Activated naive CD4-positive, alpha-beta T cell treated with anti-CD3 and anti-CD28 coated beads for 36 hours (primary cell): ENCODE data around the gene MBD3L5. TPM values are rescaled to one million over a fixed set of nuclear protein-coding genes. Genes with fewer than 3 reads are reported as not detected.
"Not testable (repeated sequence)": the region's sequence is repeated elsewhere in the genome, so short reads cannot be mapped to it uniquely, and the experiment has no call there.

Experiments
- CTCF ChIA-PET: fragments of 350-600 bp; sonication (Branson Sonifier 250); formaldehyde crosslinking; loops from one replicate; lab custom pipeline; 2021; ENCODE audit warnings: antibody characterized with exemption; lab: Charles Lee
- DNase-seq: peaks from one replicate; pipeline ENCODE4 v3.0.0-alpha.2; 2020
- H3K27ac Mint-ChIP-seq: one replicate; pipeline ENCODE4 v1.8.0; 2021; ENCODE audit warnings: mild to moderate bottlenecking, mixed read lengths
- H3K27me3 Mint-ChIP-seq: one replicate; pipeline ENCODE4 v1.8.0; 2021; ENCODE audit warnings: low read depth, mixed read lengths
- H3K36me3 Mint-ChIP-seq: one replicate; pipeline ENCODE4 v1.8.0; 2021; ENCODE audit warnings: low read depth, mixed read lengths
- H3K4me1 Mint-ChIP-seq: one replicate; pipeline ENCODE4 v1.8.0; 2021; ENCODE audit warnings: low read depth, mixed read lengths
- H3K4me3 Mint-ChIP-seq: one replicate; pipeline ENCODE4 v1.8.0; 2021; ENCODE audit warnings: mild to moderate bottlenecking, moderate library complexity, mixed read lengths
- H3K9me3 Mint-ChIP-seq: one replicate; pipeline ENCODE4 v1.8.0; 2021; ENCODE audit warnings: mixed read lengths
- intact Hi-C: fragments of 100-400 bp; cut with micrococcal nuclease; formaldehyde crosslinking; loops from one replicate; pipeline ENCODE4 v1.15.1; 2023
- total RNA-seq, 2 experiments: library from RNA; stranded (reverse); gene quantifications; one replicate each; pipeline ENCODE4 v1.2.3, GENCODE V29; 2021

The MBD3L5 gene
- total RNA-seq, 2 experiments from 2014 or later, result not detected

DNA sequence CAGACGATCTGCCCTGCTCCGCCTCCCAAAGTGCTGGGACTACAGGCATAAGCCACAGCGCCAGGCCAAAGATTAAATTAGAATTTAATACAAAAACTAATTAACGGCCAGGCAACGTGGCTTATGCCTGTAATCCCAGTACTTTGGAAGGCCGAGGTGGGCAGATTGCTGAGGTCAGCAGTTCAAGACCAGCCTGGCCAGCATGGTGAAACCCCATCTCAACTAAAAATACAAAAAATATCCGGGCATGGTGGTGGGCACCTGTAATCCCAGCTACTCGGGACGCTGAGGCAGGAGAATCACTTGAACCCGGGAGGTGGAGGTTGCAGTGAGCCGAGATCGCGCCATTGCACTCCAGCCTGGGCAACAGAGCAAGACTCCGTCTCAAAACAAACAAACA is 25.3 kb downstream of the MBD3L5 start:
- CTCF ChIA-PET, H3K4me1 Mint-ChIP-seq, DNase-seq, H3K27ac Mint-ChIP-seq, H3K36me3 Mint-ChIP-seq, H3K4me3 Mint-ChIP-seq, H3K9me3 Mint-ChIP-seq, H3K27me3 Mint-ChIP-seq, intact Hi-C loops: not testable (repeated sequence)

DNA sequence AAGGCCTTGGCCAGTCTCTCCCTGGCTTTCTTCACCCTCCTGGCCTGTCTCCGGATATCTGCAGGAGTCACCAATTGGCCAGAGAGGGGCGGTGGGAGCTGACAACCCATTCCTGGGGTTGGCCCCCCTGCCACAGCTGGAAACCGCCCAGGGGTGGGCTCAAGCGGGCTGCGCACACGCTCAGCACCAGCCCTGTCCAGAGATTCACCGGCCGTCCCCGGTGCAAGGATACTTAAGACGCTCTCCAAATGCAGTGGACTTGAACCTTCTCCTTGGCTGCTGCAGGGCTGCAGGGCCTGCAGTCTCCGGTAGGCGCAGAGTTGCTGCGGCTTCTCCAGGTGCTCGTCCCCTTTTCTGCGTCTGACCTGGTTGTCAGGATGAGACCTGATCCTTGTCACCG is 26.0 kb downstream of the MBD3L5 start:
- H3K4me1 Mint-ChIP-seq, H3K36me3 Mint-ChIP-seq, H3K27ac Mint-ChIP-seq, intact Hi-C loops, H3K4me3 Mint-ChIP-seq, H3K9me3 Mint-ChIP-seq, H3K27me3 Mint-ChIP-seq, CTCF ChIA-PET, DNase-seq: not testable (repeated sequence)

DNA sequence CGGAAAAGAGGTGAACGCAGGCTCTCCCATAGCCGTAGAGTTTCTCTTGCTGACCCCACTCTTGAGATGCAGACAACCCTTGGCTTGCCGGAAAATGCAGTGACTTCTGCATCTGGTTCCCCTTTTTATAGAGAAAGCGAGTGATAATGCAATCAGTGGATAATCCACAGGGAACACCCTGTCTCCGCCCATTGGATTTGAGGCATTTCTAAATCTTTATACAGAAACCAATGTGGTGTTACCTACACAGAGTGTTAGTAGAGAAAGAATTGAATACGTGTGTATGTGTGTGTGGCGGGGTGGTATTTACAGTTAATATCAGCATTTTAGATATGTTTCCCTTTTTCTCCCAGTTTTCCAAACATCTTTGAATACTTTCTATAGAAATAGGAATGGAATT is 28.2 kb downstream of the MBD3L5 start, which contains the start of gene MBD3L3:
MBD3L3 (minus strand) TSS at position 101 of the 400 bp plus-strand sequence; CDS start at position 30, 71 bp downstream.
- H3K36me3 Mint-ChIP-seq, DNase-seq, intact Hi-C loops, H3K4me1 Mint-ChIP-seq, H3K4me3 Mint-ChIP-seq, H3K27me3 Mint-ChIP-seq, CTCF ChIA-PET, H3K27ac Mint-ChIP-seq, H3K9me3 Mint-ChIP-seq: not testable (repeated sequence)

GRCh38 chr19:7059977-7060376 is 29.6 kb downstream of the MBD3L5 start:
- H3K27me3 Mint-ChIP-seq, DNase-seq, H3K9me3 Mint-ChIP-seq, H3K4me3 Mint-ChIP-seq, H3K4me1 Mint-ChIP-seq, H3K27ac Mint-ChIP-seq, H3K36me3 Mint-ChIP-seq, intact Hi-C loops, CTCF ChIA-PET: not testable (repeated sequence)

DNA sequence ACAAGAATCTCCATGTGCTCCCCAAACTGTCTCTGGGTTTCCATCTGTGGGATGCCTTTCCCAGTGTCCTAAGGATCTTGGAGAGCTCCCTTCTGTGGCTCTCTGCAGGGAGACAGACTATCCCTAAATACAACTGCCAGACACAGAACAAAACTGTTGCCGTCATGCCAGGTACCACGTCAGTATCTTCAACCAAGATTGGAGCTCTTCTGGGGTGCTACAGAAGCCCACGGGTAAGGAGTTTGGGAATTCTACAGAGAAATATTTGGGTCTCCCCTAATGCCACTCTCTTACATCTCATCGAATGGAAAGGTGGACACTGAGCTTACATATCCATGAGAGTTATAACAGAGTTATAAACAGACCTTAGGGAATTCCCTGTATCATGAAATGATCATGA is 33.0 kb downstream of the MBD3L5 start:
- no peak overlapping the region for H3K27ac Mint-ChIP-seq
- no peaks in the 10 kb centered on the region for H3K4me1 Mint-ChIP-seq
- intact Hi-C loops, result no loop called here
- no peak overlapping the region for H3K4me3 Mint-ChIP-seq
- no peaks in the 10 kb centered on the region for H3K27me3 Mint-ChIP-seq
- no peaks in the 10 kb centered on the region for H3K9me3 Mint-ChIP-seq
- no peak for DNase-seq
- H3K36me3 Mint-ChIP-seq, result no peaks in the 10 kb centered on the region
- CTCF ChIA-PET, result interaction anchor here (0.6 kb wide), 1 partner anchor 292 kb away, joined by 3 read pairs; no protein-coding TSS in a partner anchor

- Mint-ChIP-seq H3K4me3 (no peak overlapping the region), H3K9me3 (no peaks in the 10 kb centered on the region), H3K27me3 (no peaks in the 10 kb centered on the region), H3K36me3 (no peaks in the 10 kb centered on the region), H3K4me1 (peaks cover under 1% of the 10 kb centered on the region), H3K27ac (no peak overlapping the region)
- CTCF ChIA-PET, result interaction anchor here (0.6 to 0.7 kb wide), 2 partner anchors 38 to 291 kb away, joined by 3 read pairs; no protein-coding TSS in a partner anchor
- intact Hi-C loops, result no loop called here
- DNase-seq, result no peak
Observed at GRCh38 chr19:7063764-7064418, 33.5 kb downstream of the MBD3L5 start.

DNA sequence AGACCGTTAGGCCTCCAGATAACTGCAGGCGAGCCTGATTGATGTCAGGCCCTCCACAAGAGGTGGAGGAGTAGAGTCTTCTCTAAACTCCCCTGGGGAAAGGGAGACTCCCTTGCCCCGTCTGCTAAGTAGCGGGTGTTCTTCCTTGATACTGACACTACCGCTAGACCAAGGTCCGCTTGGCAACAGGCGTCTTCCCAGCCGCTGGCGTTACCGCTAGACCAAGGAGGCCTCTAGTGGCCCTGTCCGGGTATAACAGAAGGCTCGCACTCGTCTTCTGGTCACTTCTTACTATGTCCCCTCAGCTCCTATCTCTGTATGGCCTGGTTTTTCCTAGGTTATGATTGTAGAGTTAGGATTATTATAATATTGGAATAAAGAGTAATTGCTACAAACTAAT is 36.7 kb downstream of the MBD3L5 start:
- H3K4me1 Mint-ChIP-seq, result peaks cover 13% of the 10 kb centered on the region
- H3K27me3 Mint-ChIP-seq, H3K4me3 Mint-ChIP-seq, H3K27ac Mint-ChIP-seq, H3K9me3 Mint-ChIP-seq, H3K36me3 Mint-ChIP-seq, intact Hi-C loops: not testable (repeated sequence)
- CTCF ChIA-PET, result interaction anchor here (0.6 kb wide), 1 partner anchor 124 kb away, joined by 3 read pairs; no protein-coding TSS in a partner anchor
- DNase-seq, result peak; percentile 29

- Mint-ChIP-seq H3K27ac (no peak overlapping the region), H3K4me1 (peaks cover 17% of the 10 kb centered on the region), H3K4me3 (no peak overlapping the region), H3K27me3 (no peaks in the 10 kb centered on the region), H3K36me3 (peaks cover 13% of the 10 kb centered on the region), H3K9me3 (no peaks in the 10 kb centered on the region)
- no peak for DNase-seq
- CTCF ChIA-PET, result interaction anchor here (1.3 kb wide), 1 partner anchor 34 kb away, joined by 4 read pairs; no protein-coding TSS in a partner anchor
- intact Hi-C loops, result no loop called here
Observed at GRCh38 chr19:7067716-7068115, 37.3 kb downstream of the MBD3L5 start.

GRCh38 chr19:7068599-7068998 is 38.2 kb downstream of the MBD3L5 start:
- DNase-seq, result no peak
- intact Hi-C loops, result no loop called here
- Mint-ChIP-seq H3K36me3 (peaks cover 18% of the 10 kb centered on the region), H3K9me3 (no peaks in the 10 kb centered on the region), H3K27ac (peak overlapping the region; percentile 91), H3K27me3 (no peaks in the 10 kb centered on the region), H3K4me1 (peaks cover 18% of the 10 kb centered on the region), H3K4me3 (peak overlapping the region; percentile 91)
- CTCF ChIA-PET, result interaction anchor here (0.6 to 1.3 kb wide), 4 partner anchors 34 to 612 kb away, joined by 3 to 4 read pairs (median 4); partner anchors contain the start of gene TRAPPC5

GRCh38 chr19:7069042-7069903 is 38.9 kb downstream of the MBD3L5 start, which contains the start of gene ZNF557:
Gene ZNF557 (plus strand): TSS chr19:7069703. CDS start chr19:7075075, 5,372 bp downstream.
- CTCF ChIA-PET, result interaction anchor here (0.6 to 1.3 kb wide), 7 partner anchors 57 to 1452 kb away, joined by 3 to 4 read pairs (median 3); partner anchors contain the start of gene TRAPPC5
- H3K36me3 Mint-ChIP-seq, result peaks cover 23% of the 10 kb centered on the region
- H3K4me1 Mint-ChIP-seq, result peaks cover 18% of the 10 kb centered on the region
- no peaks in the 10 kb centered on the region for H3K27me3 Mint-ChIP-seq
- intact Hi-C loops, result loop anchor here (1.0 kb wide), 1 partner anchor 30 kb away; no protein-coding TSS in a partner anchor
- peaks cover under 1% of the 10 kb centered on the region for H3K9me3 Mint-ChIP-seq
- DNase-seq, result peak; percentile 100
- H3K4me3 Mint-ChIP-seq, result peak within 1 kb of the TSS; percentile 91
- H3K27ac Mint-ChIP-seq, result peak within 1 kb of the TSS; percentile 91

GRCh38 chr19:7069904-7070226 is 39.5 kb downstream of the MBD3L5 start:
- peak overlapping the region; percentile 91 for H3K4me3 Mint-ChIP-seq
- CTCF ChIA-PET, result interaction anchor here (0.6 to 1.3 kb wide), 5 partner anchors 57 to 611 kb away, joined by 3 to 4 read pairs (median 3); partner anchors contain the start of gene TRAPPC5
- peaks cover 28% of the 10 kb centered on the region for H3K36me3 Mint-ChIP-seq
- intact Hi-C loops, result loop anchor here (1.0 kb wide), 1 partner anchor 29 kb away; no protein-coding TSS in a partner anchor
- peak overlapping the region; percentile 91 for H3K27ac Mint-ChIP-seq
- peaks cover 18% of the 10 kb centered on the region for H3K4me1 Mint-ChIP-seq
- no peaks in the 10 kb centered on the region for H3K27me3 Mint-ChIP-seq
- DNase-seq, result no peak
- H3K9me3 Mint-ChIP-seq, result peaks cover 3% of the 10 kb centered on the region

- peak overlapping the region; percentile 28 for H3K4me3 Mint-ChIP-seq
- H3K4me1 Mint-ChIP-seq, result peaks cover 18% of the 10 kb centered on the region
- DNase-seq, result no peak
- intact Hi-C loops, result no loop called here
- H3K9me3 Mint-ChIP-seq, result peaks cover 22% of the 10 kb centered on the region
- H3K27ac Mint-ChIP-seq, result no peak overlapping the region
- H3K27me3 Mint-ChIP-seq, result no peaks in the 10 kb centered on the region
- H3K36me3 Mint-ChIP-seq, result peaks cover 54% of the 10 kb centered on the region
- CTCF ChIA-PET, result no interaction called here
Observed at GRCh38 chr19:7072541-7072940, 42.2 kb downstream of the MBD3L5 start.
